ENCODE measurements around the gene SARM1. TPM values are rescaled to one million over a fixed set of nuclear protein-coding genes. Genes with fewer than 3 reads are reported as not detected.

SARM1 gene
- total RNA-seq, 6 donors from 2014 or later: 10.3 to 33.5 (median 13.9) TPM

- H3K27ac ChIP-seq: no peak overlapping the region
- H3K4me3 ChIP-seq: no peak overlapping the region
- TF ChIP-seq CTCF (IDR thresholded peaks at IDR 0.05): no peak
- TF ChIP-seq POLR2A (IDR thresholded peaks at IDR 0.05): no peak
- TF ChIP-seq EP300 (IDR thresholded peaks at IDR 0.05): no peak
- no peak for TF ChIP-seq POLR2AphosphoS5 (IDR thresholded peaks at IDR 0.05)
- no peaks in the 10 kb centered on the region for H3K9me3 ChIP-seq
- no peaks in the 10 kb centered on the region for H3K36me3 ChIP-seq
- no peaks in the 10 kb centered on the region for H3K27me3 ChIP-seq
- WGBS, 2 donors: 85 to 87% methylated on average over 9 of the region's 9 CpGs
- ATAC-seq (ENCODE audit: low FRiP score in 2 of 2) (no peak), DNase-seq (no peak)
- no peaks in the 10 kb centered on the region for H3K4me1 ChIP-seq
These were observed 72.6 kb downstream of the SARM1 start for GRCh38 chr17:28443901-28444638.

- Histone ChIP-seq H3K4me1 (no peaks in the 10 kb centered on the region), H3K9me3 (no peaks in the 10 kb centered on the region), H3K27me3 (no peaks in the 10 kb centered on the region), H3K36me3 (no peaks in the 10 kb centered on the region), H3K27ac (no peak overlapping the region), H3K4me3 (no peak overlapping the region)
- 88 to 91% methylated on average over 8 of the region's 8 CpGs for WGBS, 2 donors
- TF ChIP-seq EP300 (IDR thresholded peaks at IDR 0.05) (no peak), POLR2AphosphoS5 (IDR thresholded peaks at IDR 0.05) (no peak), CTCF (IDR thresholded peaks at IDR 0.05) (no peak), POLR2A (IDR thresholded peaks at IDR 0.05) (no peak)
- DNase-seq: no peak
- ATAC-seq (ENCODE audit: low FRiP score in 2 of 2): no peak
These were observed 75.4 kb downstream of the SARM1 start for GRCh38 chr17:28446716-28447395.

GRCh38 chr17:28447396-28447760, 75.9 kb downstream of the SARM1 start:
- Histone ChIP-seq H3K27ac (no peak overlapping the region), H3K4me1 (no peaks in the 10 kb centered on the region), H3K27me3 (no peaks in the 10 kb centered on the region), H3K9me3 (no peaks in the 10 kb centered on the region), H3K36me3 (no peaks in the 10 kb centered on the region), H3K4me3 (no peak overlapping the region)
- no peak for ATAC-seq (ENCODE audit: low FRiP score in 2 of 2)
- DNase-seq: no peak
- TF ChIP-seq CTCF (IDR thresholded peaks at IDR 0.05) (no peak), POLR2A (IDR thresholded peaks at IDR 0.05) (no peak)
- 61 to 73% methylated on average over 5 of the region's 5 CpGs for WGBS, 2 donors

- H3K4me3 ChIP-seq: no peak overlapping the region
- DNase-seq (no peak), ATAC-seq (ENCODE audit: low FRiP score in 2 of 2) (no peak)
- no peak for TF ChIP-seq POLR2A (IDR thresholded peaks at IDR 0.05)
- no peaks in the 10 kb centered on the region for H3K27me3 ChIP-seq
- WGBS, 2 donors: 79 to 86% methylated on average over 1 of the region's 1 CpG
- H3K4me1 ChIP-seq: no peaks in the 10 kb centered on the region
- H3K27ac ChIP-seq: no peak overlapping the region
- H3K9me3 ChIP-seq: no peaks in the 10 kb centered on the region
- no peaks in the 10 kb centered on the region for H3K36me3 ChIP-seq
These were observed 78.4 kb downstream of the SARM1 start for GRCh38 chr17:28449859-28450258.

Other genes with a start within 250 kb of the SARM1 start
- gene TMEM97, start 52.5 kb upstream of the SARM1 start, total RNA-seq: 10 to 100 TPM; 19.8 to 47.9 (median 37.6) TPM
- gene IFT20, start 36.2 kb upstream of the SARM1 start, total RNA-seq: 10 to 100 TPM; 28.6 to 60.8 (median 44.3) TPM
- 10 to 100 TPM; 27.2 to 74.3 (median 46.4) TPM for gene TNFAIP1, start 35.9 kb upstream of the SARM1 start, total RNA-seq
- gene POLDIP2, start 14.2 kb upstream of the SARM1 start, total RNA-seq: 10 to 100 TPM; 50.3 to 74.5 (median 60.0) TPM
- gene SEBOX, start 6.5 kb upstream of the SARM1 start, total RNA-seq: not detected
- gene VTN, start 1.4 kb upstream of the SARM1 start, total RNA-seq: 1 to 10 TPM in 4 of 6 donors, under 1 TPM in 1, not detected in 1; 0.67 to 6.4 (median 2.3) TPM
- gene SLC46A1, start 34.5 kb downstream of the SARM1 start, total RNA-seq: 10 to 100 TPM; 15.0 to 44.0 (median 19.8) TPM
- gene SLC13A2, start 102.0 kb downstream of the SARM1 start, total RNA-seq: under 1 TPM in 3 of 6 donors, not detected in 3; 0.10 to 0.61 (median 0.14) TPM
- under 1 TPM in 2 of 6 donors, not detected in 4; 0.07 to 0.54 TPM for gene FOXN1, start 134.7 kb downstream of the SARM1 start, total RNA-seq
- gene UNC119, start 180.9 kb downstream of the SARM1 start, total RNA-seq: 10 to 100 TPM; 17.0 to 43.0 (median 25.6) TPM
- 10 to 100 TPM; 36.7 to 69.6 (median 58.1) TPM for gene PIGS, start 199.8 kb downstream of the SARM1 start, total RNA-seq
- gene ALDOC, start 205.2 kb downstream of the SARM1 start, total RNA-seq: 10 to 100 TPM in 5 of 6 donors, 1 to 10 TPM in 1; 6.3 to 19.2 (median 14.2) TPM
- 10 to 100 TPM in 1 of 6 donors, 1 to 10 TPM in 5; 4.4 to 34.6 (median 7.4) TPM for gene SPAG5, start 227.3 kb downstream of the SARM1 start, total RNA-seq
- 10 to 100 TPM in 3 of 6 donors, 1 to 10 TPM in 3; 7.9 to 49.2 (median 11.7) TPM for gene RSKR, start 242.5 kb downstream of the SARM1 start, total RNA-seq